Ramos (cell line): ENCODE data around the gene PPFIA4.

Experiments
- in situ Hi-C: fragments of 300-500 bp; cut with MboI; formaldehyde crosslinking; loops from one replicate; pipeline ENCODE4 v1.14.3; 2022; ENCODE audit warnings: low sequenced_read_pairs; ENCODE audit not compliant: unreplicated experiment

Gene PPFIA4

GRCh38 chr1:203054184-203054583 lies 27.9 kb downstream of the PPFIA4 start:
- in situ Hi-C loops = no loop called here

GRCh38 chr1:203054642-203055041 lies 28.4 kb downstream of the PPFIA4 start:
- in situ Hi-C loops = no loop called here

- in situ Hi-C loops = no loop called here
These were observed 29.0 kb downstream of the PPFIA4 start for GRCh38 chr1:203055161-203055799.

- in situ Hi-C loops = no loop called here
These were observed 29.7 kb downstream of the PPFIA4 start for GRCh38 chr1:203056012-203056411.

GRCh38 chr1:203056516-203056915 lies 30.2 kb downstream of the PPFIA4 start:
- in situ Hi-C loops = no loop called here

GRCh38 chr1:203057911-203058675 lies 31.8 kb downstream of the PPFIA4 start:
- in situ Hi-C loops = no loop called here

GRCh38 chr1:203058676-203058935 lies 32.3 kb downstream of the PPFIA4 start:
- in situ Hi-C loops = no loop called here

- in situ Hi-C loops = no loop called here
These were observed 33.2 kb downstream of the PPFIA4 start for GRCh38 chr1:203059485-203059884.

GRCh38 chr1:203060115-203060514 lies 33.8 kb downstream of the PPFIA4 start:
- in situ Hi-C loops = no loop called here

GRCh38 chr1:203063287-203063686 lies 37.0 kb downstream of the PPFIA4 start:
- in situ Hi-C loops = no loop called here

- in situ Hi-C loops = no loop called here
These were observed 38.9 kb downstream of the PPFIA4 start for GRCh38 chr1:203065191-203065590.

- in situ Hi-C loops = no loop called here
These were observed 39.7 kb downstream of the PPFIA4 start for GRCh38 chr1:203065986-203066385.

GRCh38 chr1:203066965-203067364 lies 40.7 kb downstream of the PPFIA4 start:
- in situ Hi-C loops = no loop called here

- in situ Hi-C loops = no loop called here
These were observed 42.9 kb downstream of the PPFIA4 start for GRCh38 chr1:203069030-203069747.

GRCh38 chr1:203072002-203072602 lies 45.8 kb downstream of the PPFIA4 start:
- in situ Hi-C loops = no loop called here

- in situ Hi-C loops = no loop called here
These were observed 46.6 kb downstream of the PPFIA4 start for GRCh38 chr1:203072911-203073310.

GRCh38 chr1:203073469-203073868 lies 47.2 kb downstream of the PPFIA4 start:
- in situ Hi-C loops = no loop called here

GRCh38 chr1:203074610-203075009 lies 48.3 kb downstream of the PPFIA4 start:
- in situ Hi-C loops = no loop called here

GRCh38 chr1:203075236-203076030 lies 49.1 kb downstream of the PPFIA4 start:
- in situ Hi-C loops = no loop called here

GRCh38 chr1:203076031-203076511 lies 49.8 kb downstream of the PPFIA4 start:
- in situ Hi-C loops = no loop called here
